Renal pelvis (tissue), 12 donors: Measurements from ENCODE around the gene TMEM139. TPM values are rescaled to one million over a fixed set of nuclear protein-coding genes. Genes with fewer than 3 reads are reported as not detected.
A peak's percentile ranks its signal among the peaks of the same experiment; 100 is the strongest.

Experiments
- DNase-seq: peaks from one replicate; pipeline ENCODE4 v3.0.0-alpha.2; 2013
- long read RNA-seq, 16 experiments: transcript quantifications; one replicate each; lab custom pipeline, GENCODE V29; 2026
- polyA plus RNA-seq, 3 donors: library from polyadenylated mRNA; unstranded; fragments of 120-200 nt; gene quantifications; one replicate each; pipeline ENCODE4 v1.2.1, GENCODE V29; 2013; ENCODE audit not compliant: insufficient read length in 3 of 3

TMEM139 gene
- 10 to 100 TPM; 56.7 to 62.9 (median 62.3) TPM for polyA plus RNA-seq
- long read RNA-seq, donor 1, transcript TMEM139-203 (4 exons, 1,257 nt): major isoform, 5 of 18 reads
- long read RNA-seq, donor 1, partial matches to known transcripts: 5 of 18 reads
- long read RNA-seq, donor 1, other reads (novel, unspliced or antisense): 0 of 18 reads
- long read RNA-seq, donor 2, transcript TMEM139-203 (4 exons, 1,257 nt): minor isoform, 5 of 59 reads
- long read RNA-seq, donor 2, transcript TMEM139-208 (2 exons, 510 nt): major isoform, 9 of 59 reads
- long read RNA-seq, donor 2, partial matches to known transcripts: 36 of 59 reads
- long read RNA-seq, donor 2, other reads (novel, unspliced or antisense): 0 of 59 reads
- long read RNA-seq, donor 3, transcript TMEM139-208 (2 exons, 510 nt): major isoform, 7 of 17 reads
- long read RNA-seq, donor 3, partial matches to known transcripts: 5 of 17 reads
- long read RNA-seq, donor 3, other reads (novel, unspliced or antisense): 0 of 17 reads
- long read RNA-seq, donor 4, transcript TMEM139-201 (3 exons, 2,383 nt): minor isoform, 8 of 63 reads
- long read RNA-seq, donor 4, transcript TMEM139-203 (4 exons, 1,257 nt): minor isoform, 5 of 63 reads
- long read RNA-seq, donor 4, transcript TMEM139-208 (2 exons, 510 nt): major isoform, 10 of 63 reads
- long read RNA-seq, donor 4, partial matches to known transcripts: 37 of 63 reads
- long read RNA-seq, donor 4, other reads (novel, unspliced or antisense): 0 of 63 reads
- long read RNA-seq, donor 5, partial matches to known transcripts: 0 of 5 reads
- long read RNA-seq, donor 5, other reads (novel, unspliced or antisense): 0 of 5 reads
- long read RNA-seq, donor 6, partial matches to known transcripts: 10 of 18 reads
- long read RNA-seq, donor 6, other reads (novel, unspliced or antisense): 0 of 18 reads
- long read RNA-seq, donor 7, partial matches to known transcripts: 0 of 11 reads
- long read RNA-seq, donor 7, other reads (novel, unspliced or antisense): 0 of 11 reads
- long read RNA-seq, donor 8, partial matches to known transcripts: 0 of 2 reads
- long read RNA-seq, donor 8, other reads (novel, unspliced or antisense): 0 of 2 reads
- long read RNA-seq, donor 9, transcript TMEM139-208 (2 exons, 510 nt): major isoform, 7 of 23 reads
- long read RNA-seq, donor 9, partial matches to known transcripts: 8 of 23 reads
- long read RNA-seq, donor 9, other reads (novel, unspliced or antisense): 0 of 23 reads
- long read RNA-seq, donor 10, transcript TMEM139-201 (3 exons, 2,383 nt): major isoform, 6 of 23 reads
- long read RNA-seq, donor 10, partial matches to known transcripts: 6 of 23 reads
- long read RNA-seq, donor 10, other reads (novel, unspliced or antisense): 0 of 23 reads
- long read RNA-seq, donor 11, transcript TMEM139-209 (2 exons, 675 nt): minor isoform, 5 of 19 reads
- long read RNA-seq, donor 11, transcript TMEM139-208 (2 exons, 510 nt): major isoform, 7 of 19 reads
- long read RNA-seq, donor 11, partial matches to known transcripts: 0 of 19 reads
- long read RNA-seq, donor 11, other reads (novel, unspliced or antisense): 0 of 19 reads
- long read RNA-seq, donor 12, transcript TMEM139-208 (2 exons, 510 nt): major isoform, 10 of 61 reads
- long read RNA-seq, donor 12, transcript TMEM139-201 (3 exons, 2,383 nt): minor isoform, 7 of 61 reads
- long read RNA-seq, donor 12, partial matches to known transcripts: 36 of 61 reads
- long read RNA-seq, donor 12, other reads (novel, unspliced or antisense): 0 of 61 reads
- long read RNA-seq, donor 13, transcript TMEM139-208 (2 exons, 510 nt): major isoform, 5 of 33 reads
- long read RNA-seq, donor 13, partial matches to known transcripts: 21 of 33 reads
- long read RNA-seq, donor 13, other reads (novel, unspliced or antisense): 0 of 33 reads
- long read RNA-seq, donor 14, transcript TMEM139-208 (2 exons, 510 nt): major isoform, 6 of 63 reads
- long read RNA-seq, donor 14, transcript TMEM139-201 (3 exons, 2,383 nt): minor isoform, 5 of 63 reads
- long read RNA-seq, donor 14, partial matches to known transcripts: 42 of 63 reads
- long read RNA-seq, donor 14, other reads (novel, unspliced or antisense): 0 of 63 reads
- long read RNA-seq, donor 15, transcript TMEM139-208 (2 exons, 510 nt): major isoform, 6 of 34 reads
- long read RNA-seq, donor 15, transcript TMEM139-209 (2 exons, 675 nt): minor isoform, 5 of 34 reads
- long read RNA-seq, donor 15, partial matches to known transcripts: 18 of 34 reads
- long read RNA-seq, donor 15, other reads (novel, unspliced or antisense): 0 of 34 reads
- long read RNA-seq, donor 16, transcript TMEM139-208 (2 exons, 510 nt): major isoform, 9 of 32 reads
- long read RNA-seq, donor 16, transcript TMEM139-209 (2 exons, 675 nt): minor isoform, 6 of 32 reads
- long read RNA-seq, donor 16, partial matches to known transcripts: 10 of 32 reads
- long read RNA-seq, donor 16, other reads (novel, unspliced or antisense): 0 of 32 reads

- no peak for DNase-seq
Measured at GRCh38 chr7:143284591-143285469, at the start of gene TMEM139. Gene TMEM139, plus strand, starts transcription at chr7:143284958. Its CDS starts 1,000 bp downstream, at chr7:143285958.

GRCh38 chr7:143235561-143235960 lies 49.2 kb upstream of the TMEM139 start:
- DNase-seq: no peak

GRCh38 chr7:143236408-143236990 lies 48.3 kb upstream of the TMEM139 start:
- DNase-seq: no peak

- DNase-seq: no peak
Measured at GRCh38 chr7:143237366-143237765, 47.4 kb upstream of the TMEM139 start.

- no peak for DNase-seq
Measured at GRCh38 chr7:143238289-143238980, 46.3 kb upstream of the TMEM139 start.

GRCh38 chr7:143239813-143240212 lies 44.9 kb upstream of the TMEM139 start:
- no peak for DNase-seq

GRCh38 chr7:143240291-143241168 lies 44.2 kb upstream of the TMEM139 start:
- DNase-seq: peak; percentile 77

GRCh38 chr7:143242306-143242705 lies 42.5 kb upstream of the TMEM139 start:
- no peak for DNase-seq

GRCh38 chr7:143243111-143243510 lies 41.6 kb upstream of the TMEM139 start:
- no peak for DNase-seq

- no peak for DNase-seq
Measured at GRCh38 chr7:143243614-143244013, 41.1 kb upstream of the TMEM139 start.

GRCh38 chr7:143244321-143244720 lies 40.4 kb upstream of the TMEM139 start:
- no peak for DNase-seq

- DNase-seq: no peak
Measured at GRCh38 chr7:143245123-143245522, 39.6 kb upstream of the TMEM139 start.

- DNase-seq: no peak
Measured at GRCh38 chr7:143247372-143247771, 37.4 kb upstream of the TMEM139 start.

GRCh38 chr7:143248761-143249354 lies 35.9 kb upstream of the TMEM139 start:
- no peak for DNase-seq

GRCh38 chr7:143250199-143250598 lies 34.6 kb upstream of the TMEM139 start:
- no peak for DNase-seq

GRCh38 chr7:143250822-143251221 lies 33.9 kb upstream of the TMEM139 start:
- DNase-seq: no peak
